HG03097 (cell line): ENCODE measurements around the gene TXNRD2.
"Not testable (repeated sequence)": the region's sequence is repeated elsewhere in the genome, so short reads cannot be mapped to it uniquely, and the experiment has no call there.

Experiments
- ATAC-seq: cut with Tn5 transposase; IDR thresholded peaks from one replicate; pipeline ENCODE4 v1.9.1; 2021; ENCODE audit not compliant: unreplicated experiment, low FRiP score

TXNRD2 gene

DNA sequence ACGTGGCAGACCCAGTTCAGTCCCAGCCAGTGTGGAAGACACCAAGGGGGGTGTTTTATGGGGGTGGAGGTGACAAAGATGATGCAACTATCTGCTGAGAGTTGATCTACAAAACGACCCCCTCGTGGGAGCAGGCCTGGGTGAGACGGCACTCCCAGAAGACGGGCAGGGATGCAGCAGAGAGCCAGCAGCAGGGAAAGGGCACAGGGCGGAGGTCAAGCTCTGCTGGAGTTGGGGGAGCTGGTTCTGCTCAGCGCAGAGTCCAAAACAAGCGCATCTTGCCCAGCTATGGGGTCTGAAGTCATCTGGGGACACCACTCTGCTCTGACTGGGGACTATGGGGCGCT lies 90.9 kb downstream of the TXNRD2 start:
- ATAC-seq = no peak

DNA sequence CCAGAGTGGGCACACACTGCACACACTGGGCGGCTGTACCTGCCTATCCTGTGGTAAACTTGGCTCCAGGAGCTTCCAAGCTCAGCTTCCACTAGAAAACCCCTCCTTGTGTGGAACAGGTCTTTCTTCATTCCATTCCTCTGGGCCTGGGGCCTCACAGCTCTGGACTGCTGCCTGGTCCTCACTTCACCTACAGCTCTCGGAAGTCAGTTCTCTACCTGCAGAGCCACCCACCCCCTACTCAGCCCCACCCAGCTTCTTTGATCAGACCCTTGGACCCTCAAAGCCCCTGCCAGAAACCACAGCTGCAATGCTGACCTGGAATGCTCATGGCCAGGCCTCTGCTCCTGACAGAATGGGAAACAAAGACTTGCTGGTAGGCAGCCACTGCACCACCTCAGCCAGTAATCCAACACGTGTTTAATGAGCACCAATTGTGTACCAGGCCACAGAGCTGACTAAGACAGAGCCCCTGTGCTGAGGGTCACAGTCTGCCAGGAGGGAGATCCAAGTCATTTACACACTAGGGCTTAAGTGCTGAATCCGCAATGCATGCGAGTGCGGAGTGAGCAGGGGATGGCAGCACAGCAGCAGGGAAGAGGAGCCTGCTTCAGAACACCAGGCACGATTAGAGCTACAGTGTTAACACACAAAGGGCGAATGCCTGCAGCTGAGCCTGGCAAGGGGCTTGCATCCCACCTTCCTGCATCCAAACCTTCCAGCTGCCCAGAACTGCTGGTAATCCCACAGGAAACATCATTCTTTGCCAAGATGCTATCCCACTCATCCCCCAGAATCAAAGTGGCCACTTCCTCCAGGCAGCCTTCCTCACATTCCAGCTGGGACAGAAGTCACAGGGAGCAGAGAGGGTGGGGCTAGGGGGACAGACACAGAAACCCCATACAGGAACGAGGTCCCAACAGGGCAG lies 91.5 kb downstream of the TXNRD2 start:
- ATAC-seq = no peak

DNA sequence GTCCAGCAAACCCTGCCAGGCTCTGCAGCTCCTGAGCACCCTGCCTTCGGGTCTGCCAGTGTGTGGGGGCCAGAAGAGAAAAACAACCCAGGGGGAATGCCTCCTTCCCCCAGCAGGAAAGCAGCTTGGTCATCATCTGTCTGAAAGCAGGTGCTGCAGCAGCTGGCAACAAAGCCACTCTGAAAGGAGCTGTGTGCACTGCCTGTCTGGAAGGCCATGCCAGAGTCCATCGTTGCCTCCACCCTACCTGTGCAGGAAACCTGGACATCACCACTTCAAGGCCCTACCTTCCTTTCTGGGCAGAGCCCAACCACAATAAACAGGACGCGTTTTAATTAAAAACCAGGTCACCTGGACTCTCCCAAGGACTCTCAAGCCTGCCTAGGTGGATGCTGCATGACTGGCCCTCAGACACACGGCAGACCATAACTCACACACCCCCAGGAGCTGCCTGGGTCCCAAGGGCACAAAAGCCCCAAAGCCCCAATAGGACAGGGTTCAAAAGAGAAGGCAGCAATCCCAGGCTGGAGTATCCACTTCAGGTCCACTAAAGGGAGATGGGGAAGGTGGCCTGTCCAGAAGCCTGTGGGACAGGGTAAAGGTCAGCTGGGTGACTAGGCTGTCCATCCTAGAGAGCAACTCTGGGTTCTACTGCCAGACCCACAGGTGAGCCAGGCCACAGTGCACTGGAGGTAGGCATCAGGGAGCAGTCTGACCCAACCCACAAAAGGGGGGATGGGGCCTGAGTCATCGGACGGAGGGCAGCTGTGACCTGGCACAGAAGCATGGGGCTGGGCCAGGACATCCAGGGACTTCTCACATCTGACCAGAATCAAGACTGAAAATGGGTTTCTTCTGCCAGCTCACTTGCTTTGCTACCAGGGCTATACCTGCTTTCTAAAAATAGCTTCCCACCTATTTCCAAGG lies 93.1 kb downstream of the TXNRD2 start:
- ATAC-seq = no peak

DNA sequence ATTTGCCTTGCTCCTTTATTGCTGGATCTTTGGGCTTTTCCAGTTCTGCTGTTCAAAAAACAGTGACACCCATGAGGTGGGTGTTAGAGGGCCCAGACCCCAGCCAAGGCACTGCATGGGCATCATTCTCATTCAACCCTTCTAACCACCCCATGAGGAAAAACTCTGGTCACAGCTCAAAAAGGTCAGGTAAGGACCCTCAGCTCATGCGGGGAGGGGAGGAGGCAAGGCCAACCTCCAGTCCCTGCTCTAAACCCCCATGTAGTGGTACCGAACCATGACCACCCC lies 94.3 kb downstream of the TXNRD2 start:
- ATAC-seq = no peak

DNA sequence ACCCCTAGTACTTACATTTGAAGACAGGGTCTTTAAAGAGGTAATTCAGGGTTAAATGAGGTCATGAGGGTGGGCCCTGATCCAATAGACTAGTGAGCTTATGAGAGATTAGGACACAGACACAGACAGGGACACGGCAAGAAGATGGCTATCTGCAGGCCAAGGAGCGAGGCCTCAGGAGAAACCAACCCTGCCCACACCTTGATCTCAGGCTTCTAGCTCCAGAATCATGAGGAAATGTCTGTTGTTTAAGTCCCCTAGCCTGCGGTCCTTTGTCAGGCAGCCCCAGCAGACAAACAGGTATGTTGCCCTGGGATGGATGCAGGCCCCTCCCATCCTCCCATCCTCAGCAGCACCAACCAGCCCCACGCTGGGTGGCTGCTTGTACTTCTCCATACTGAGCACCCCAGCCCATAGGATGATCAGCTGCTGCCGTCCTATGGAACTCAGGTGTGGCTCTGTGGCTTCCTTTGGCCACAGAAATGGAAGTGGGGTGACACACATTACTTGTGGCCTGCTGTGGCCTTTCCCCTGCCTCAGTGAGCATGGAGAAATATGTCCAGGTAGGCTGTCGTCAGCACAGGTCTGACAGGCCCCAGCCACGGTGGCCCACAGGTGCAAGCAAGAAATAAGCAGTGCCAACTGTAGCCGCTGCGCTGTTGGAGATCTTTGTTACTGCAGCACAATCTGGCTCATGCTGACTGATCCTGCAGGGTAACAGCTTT lies 94.8 kb downstream of the TXNRD2 start:
- no peak for ATAC-seq

DNA sequence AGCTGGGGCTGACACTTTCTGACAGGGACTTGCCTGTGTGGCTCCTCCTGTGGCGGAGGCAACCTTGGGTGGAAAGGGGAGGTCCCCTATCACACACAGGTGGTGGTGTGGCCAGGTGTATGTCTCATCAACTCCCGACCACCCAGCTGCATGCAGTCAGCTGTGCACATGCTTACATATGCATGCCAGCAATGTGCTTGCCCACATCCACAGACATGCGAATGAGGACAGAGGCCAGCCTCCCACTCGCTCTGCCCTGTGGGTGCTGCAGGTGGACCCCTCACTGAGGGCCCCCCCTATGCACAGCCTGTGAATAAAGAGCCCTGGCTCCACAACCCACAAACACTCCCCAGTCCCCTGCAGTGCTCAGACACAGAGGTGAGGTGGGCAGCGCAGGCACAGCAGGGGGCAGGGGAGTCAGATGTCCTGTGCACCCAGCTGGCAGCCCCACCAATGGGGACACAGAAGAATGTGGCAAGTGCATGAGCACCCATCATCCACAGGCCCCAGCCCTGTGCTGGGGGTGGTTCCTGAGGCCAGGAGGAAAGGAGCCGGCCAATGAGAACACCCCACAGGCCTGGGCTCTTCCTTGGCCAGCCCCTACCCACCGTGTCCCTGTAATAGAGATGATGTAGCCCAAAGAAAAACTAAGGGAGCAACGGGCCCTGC lies 96.4 kb downstream of the TXNRD2 start:
- no peak for ATAC-seq

DNA sequence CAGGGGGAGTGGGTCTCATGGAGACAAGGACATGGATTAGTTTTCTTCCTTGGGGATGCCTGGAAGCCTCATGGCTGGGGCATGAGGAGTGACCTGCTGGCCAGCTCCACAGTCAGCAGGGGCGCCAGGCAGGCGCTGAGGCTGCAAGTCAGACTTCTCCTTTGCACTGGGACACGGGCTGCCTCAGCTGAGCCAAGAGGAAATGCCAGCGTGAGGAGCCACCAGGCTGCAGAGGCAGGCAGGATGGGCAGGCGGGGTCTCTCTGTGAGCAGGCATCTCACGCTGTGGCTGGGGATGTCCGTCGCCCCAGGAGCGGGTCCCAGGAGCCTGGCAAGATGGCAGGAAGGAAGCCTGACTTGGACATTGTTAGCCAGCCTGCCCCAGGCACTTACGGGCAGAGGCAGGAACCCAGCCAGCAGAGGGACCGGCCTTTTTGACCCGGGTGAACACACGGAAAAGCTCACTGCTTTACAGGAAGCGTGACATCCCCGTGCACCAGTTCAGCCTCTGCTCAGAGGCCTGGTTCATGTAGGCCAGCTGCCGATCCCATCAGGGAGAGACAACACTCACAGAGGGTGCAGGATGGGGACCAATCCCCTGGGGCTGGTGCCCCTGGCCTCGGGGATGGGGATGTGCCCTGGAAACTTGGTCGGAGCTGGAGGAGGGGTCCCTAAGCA lies 97.1 kb downstream of the TXNRD2 start:
- no peak for ATAC-seq

DNA sequence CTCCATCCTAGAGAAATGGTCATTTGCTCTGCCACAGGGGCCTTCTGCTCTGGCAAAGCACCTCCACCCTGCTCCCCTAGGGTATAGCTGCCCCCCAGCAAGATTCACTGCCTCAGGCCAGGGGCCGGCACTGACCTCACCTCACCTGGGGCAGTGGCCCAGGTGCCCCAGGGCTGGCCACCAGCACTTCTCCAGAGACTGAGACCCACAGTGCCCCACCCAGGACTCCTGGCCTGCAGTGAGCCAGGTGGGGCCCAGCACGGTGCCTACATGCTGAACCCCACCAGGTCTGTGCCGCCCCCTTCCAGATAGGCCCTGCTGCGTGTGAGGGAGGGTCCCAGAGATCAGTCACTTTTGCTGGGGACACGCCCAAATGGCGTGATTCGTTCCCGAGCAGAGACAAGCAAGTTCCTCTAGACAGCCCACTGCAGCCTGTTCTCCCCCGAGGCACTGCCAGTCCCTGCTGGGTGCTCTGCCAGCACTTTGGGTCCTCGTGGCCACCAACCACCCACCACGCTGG lies 97.7 kb downstream of the TXNRD2 start:
- no peak for ATAC-seq

DNA sequence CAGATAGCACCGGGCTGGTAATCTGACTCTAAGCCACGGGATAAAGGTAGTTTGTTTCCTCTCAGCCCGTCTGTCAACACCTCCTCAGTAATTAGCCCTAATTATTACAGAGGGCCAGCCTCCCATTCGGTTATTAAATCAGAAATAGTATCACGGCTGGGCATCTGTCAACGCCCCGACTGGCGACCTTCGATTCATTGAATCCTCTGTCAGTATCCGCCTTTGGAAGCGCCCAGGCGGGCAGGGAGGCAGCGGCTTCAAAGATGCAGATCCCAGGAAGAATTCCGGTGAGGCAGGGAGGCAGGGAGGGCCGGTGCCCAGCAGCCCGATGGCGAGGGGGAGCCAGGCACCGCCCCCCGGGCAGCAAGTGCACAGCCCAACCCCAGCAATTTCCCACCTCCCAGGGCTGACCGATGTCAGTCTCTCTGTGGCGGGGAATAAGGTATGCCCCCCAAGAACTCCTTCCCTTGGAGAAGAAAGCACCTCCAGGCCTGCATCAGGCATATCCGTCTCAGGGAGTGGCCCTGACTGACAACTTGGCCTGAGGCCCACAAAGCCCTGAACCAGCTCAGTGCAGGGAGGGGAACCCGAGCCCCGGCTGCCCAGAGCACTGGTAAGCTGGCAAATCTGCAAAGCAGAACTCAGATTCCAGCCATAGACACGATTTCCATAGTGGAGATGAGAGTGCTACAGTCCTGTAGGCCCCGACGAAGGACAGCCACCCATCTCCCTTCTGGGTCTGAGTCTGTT lies 98.3 kb downstream of the TXNRD2 start:
- no peak for ATAC-seq

DNA sequence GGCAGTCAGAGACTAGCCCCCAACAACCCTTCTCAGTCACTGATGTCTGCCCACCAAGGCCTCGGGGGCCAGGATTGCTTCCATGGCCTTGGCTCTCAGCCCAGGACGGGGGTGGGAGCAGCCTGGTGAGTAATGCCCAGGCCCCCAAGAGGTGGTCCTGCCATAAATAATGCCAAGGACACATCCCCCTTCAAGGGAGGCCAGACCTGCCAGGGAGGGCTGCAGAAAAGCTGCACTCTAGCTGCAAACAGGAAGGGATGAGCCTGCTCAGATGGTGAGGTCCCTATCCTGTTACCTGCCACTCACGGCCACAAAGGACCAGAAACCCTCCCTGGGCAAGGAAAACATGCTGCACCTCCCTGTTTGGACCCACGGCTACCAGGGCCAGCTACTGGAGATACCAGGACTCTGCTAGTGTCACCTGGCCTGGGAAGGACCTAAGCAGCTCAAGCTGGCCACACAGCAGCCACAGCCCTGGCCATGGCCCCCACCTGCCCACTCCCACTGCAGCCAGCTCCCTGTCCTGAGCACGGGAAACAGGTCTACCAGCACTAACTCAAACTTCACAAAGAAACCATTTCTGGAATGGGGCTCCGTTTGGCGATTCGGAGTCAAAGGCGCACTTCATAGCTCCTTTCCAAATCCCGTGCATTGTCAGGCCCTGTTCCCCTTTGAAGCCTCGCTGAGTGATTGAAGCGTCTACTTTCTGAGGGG lies 99.1 kb downstream of the TXNRD2 start:
- no peak for ATAC-seq

DNA sequence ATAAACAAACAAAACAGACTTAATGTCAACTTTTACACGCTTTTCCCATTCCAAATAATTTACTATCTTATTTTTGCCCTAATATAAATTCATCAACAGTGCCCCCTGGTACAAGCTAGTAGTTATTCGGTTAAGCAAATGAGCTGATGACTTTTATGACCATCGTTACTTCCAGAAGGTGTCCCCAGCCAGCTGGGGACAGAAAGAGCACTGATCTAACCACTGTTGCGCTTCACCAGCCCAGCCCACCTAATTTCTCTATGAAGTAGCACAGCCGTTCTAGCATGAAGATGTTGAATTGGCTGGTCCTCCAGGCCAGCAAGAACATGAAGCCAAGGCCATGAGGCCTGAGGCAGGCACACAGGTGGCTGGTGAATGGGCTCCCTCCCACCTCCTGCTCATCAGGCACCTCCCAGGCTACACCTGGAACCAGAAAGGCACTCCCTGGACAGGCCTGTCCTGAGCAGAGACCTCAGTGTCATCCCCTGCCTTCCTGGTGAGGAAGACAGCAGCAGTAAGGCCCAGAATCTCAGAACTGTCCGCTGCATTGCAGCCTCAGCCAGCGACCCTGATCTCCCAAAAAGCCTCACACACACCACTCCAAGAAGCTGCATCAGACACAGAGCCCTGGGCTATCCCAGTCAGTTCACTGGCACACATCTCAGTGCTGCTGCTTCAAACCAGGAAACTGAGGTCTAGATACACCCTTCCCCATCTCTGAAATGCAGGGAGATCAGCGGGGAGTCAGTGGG lies 99.8 kb downstream of the TXNRD2 start:
- no peak for ATAC-seq

DNA sequence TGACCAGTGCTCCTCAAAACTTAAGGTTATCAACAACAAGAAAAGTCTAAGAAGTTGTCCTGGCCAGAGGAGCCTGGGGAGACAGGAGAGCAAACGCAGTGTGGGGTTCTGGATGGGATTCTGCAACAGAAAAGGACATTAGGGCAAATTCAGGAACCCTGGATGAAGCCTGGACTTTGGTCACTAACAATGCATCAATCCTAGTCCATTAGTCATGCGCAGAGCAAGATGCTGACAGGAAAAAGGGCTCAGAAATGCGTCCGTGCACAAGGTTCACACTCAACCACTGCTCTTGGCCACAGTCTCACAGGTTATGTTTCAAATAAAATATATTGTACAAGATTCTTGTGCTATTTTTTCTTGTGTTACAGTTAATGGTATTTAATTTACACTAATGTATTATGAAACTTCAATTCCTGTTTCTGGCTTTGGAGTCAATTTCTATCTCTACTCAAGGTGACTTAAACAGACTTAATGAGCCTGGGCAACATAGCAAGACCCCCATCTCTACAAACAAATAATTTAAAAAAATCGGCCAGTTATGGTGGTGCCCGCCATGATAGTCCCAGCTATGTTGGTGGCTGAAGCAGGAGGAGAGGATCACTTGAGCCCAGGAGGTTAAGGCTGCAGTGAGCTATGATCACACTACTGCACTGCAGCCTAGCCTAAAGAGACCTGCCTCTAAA lies 100.5 kb downstream of the TXNRD2 start:
- no peak for ATAC-seq

DNA sequence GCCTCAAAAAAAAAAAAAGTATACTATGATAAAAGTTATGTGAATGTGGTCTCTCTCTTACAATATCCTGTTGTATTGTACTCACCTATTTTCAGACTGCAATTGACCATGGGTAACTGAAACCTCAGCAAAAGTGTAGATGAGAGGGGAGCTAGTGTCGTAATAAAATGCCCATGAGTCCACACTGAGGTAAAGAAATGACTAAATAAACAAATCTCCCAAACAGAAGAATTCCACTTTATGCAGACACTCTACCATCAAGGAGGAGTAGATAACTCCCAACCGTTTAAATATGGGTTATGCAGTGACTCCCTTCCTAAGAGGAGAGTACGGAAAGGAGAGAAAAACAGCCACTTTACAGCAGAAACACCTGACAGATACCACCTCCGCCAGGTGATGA lies 101.6 kb downstream of the TXNRD2 start:
- no peak for ATAC-seq

DNA sequence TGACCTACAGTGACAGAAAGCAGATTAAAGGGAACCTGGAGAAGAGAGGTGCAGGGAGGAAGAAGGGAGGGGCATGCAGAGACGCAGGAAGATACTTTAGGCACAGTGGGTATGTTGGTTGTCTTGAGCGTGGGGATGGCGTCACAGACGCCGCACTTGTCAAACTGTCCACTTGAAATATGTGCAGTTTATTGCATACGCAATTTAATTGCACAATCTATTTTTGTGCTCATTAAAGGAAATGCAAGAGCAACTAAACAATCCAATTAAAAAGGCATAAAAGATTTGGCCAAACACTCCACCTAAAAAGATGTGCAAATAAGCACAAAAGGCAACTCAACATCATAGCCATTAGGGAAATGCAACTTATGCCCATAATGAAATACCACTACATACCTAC lies 103.7 kb downstream of the TXNRD2 start:
- no peak for ATAC-seq

DNA sequence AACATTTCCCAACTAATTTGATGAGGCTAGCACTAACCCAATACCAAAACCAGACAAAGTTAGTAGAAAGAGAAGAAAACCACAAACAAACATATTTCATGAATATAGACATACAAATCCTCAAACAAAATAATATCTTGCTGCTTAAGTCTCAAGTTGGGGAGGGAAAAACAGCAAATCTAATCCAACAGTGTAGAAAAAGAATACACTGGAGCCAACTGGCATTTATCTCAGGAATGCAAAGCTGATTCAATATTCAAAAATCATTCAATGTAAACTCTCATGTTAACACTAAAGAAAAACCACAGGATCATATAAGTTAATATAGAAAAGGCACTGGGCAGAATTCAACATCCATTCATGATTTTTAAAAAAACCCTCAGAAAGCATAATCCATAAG lies 105.1 kb downstream of the TXNRD2 start:
- no peak for ATAC-seq

DNA sequence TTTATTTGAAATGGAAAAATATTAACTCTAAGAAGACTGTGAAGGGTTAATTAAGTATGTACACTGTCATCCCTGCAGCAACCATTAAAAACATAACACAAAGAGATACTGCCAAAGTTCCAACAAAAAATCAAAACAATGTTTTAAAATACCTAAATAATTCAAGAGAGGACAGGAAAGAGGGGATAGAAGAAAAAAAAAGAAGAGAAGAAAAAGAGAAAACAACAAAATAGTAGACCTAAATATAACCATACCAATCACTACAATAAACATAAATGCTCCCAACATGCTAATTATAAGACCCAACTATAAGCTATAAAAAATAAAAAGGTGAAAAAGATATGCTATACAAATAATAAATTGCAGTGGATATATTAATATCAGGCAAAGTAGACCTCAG lies 107.0 kb downstream of the TXNRD2 start:
- ATAC-seq = no peak

DNA sequence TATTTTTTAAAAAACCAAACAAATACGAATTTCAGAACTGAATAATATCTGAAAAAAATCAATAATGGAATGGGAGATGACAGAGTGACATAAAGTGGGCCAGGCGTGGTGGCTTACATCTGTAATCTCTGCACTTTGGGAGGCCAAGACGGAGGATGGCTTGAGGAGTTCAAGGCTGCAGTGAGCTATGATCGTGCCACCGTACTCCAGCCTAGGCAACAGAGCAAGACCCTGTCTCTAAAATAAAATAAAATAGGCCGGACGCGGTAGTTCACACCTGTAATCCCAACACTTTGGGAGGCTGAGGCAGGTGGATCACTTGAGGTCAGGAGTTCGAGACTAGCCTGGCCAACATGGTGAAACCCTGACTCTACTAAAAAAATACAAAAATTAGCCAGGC lies 108.3 kb downstream of the TXNRD2 start:
- not testable (repeated sequence) for ATAC-seq
